Liver (tissue), 3 donors: Measurements from ENCODE around the gene NR2F2.

Experiments used
- CTCF ChIP-seq: fragments of 150-350 bp; IDR thresholded peaks from 2 replicates; pipeline ENCODE4 v1.5.1; 2017; ENCODE audit warnings: improper control_type of control experiment, low read depth, low read length; ENCODE audit not compliant: missing input control
- GABPA ChIP-seq, 2 donors: IDR thresholded peaks in 1 of 2; conservative IDR thresholded peaks in 1 of 2; 2 replicates each; pipeline ENCODE4 v1.6.1; 2016; ENCODE audit warnings: antibody characterized with exemption in 2 of 2, mild to moderate bottlenecking in 1 of 2, moderate library complexity in 1 of 2
- HNF4A ChIP-seq, 2 donors: conservative IDR thresholded peaks; 2 replicates each; pipeline ENCODE4 v1.6.1; 2016; ENCODE audit warnings: antibody characterized with exemption in 2 of 2, mild to moderate bottlenecking in 2 of 2
- SP1 ChIP-seq: IDR thresholded peaks from 2 replicates; pipeline ENCODE4 v1.6.1; 2018; ENCODE audit warnings: antibody characterized with exemption, mild to moderate bottlenecking
- TAF1 ChIP-seq: conservative IDR thresholded peaks from 2 replicates; pipeline ENCODE4 v1.6.1; 2016; ENCODE audit warnings: antibody characterized with exemption, mild to moderate bottlenecking
- ZBTB33 ChIP-seq: IDR thresholded peaks from 2 replicates; pipeline ENCODE4 v1.6.1; 2016; ENCODE audit warnings: antibody characterized with exemption
- TF ChIP-seq, protein P1 (sequence below): IDR thresholded peaks from 2 replicates; pipeline ENCODE4 v1.6.1; 2016; ENCODE audit warnings: antibody characterized with exemption
- donor health status: healthy.
- donor health status: healthy.

GRCh38 chr15:96290679-96291078 is 39.8 kb upstream of the NR2F2 start:
- TF ChIP-seq ZBTB33 (no peak), CTCF (no peak), SP1 (no peak), TAF1 (no peak), HNF4A (conservative IDR thresholded peaks at IDR 0.05) (no peak), GABPA (IDR thresholded peaks at IDR 0.05 in 1 of 2, conservative IDR thresholded peaks at IDR 0.05 in 1 of 2) (no peak)
- TF ChIP-seq, protein P1, sequence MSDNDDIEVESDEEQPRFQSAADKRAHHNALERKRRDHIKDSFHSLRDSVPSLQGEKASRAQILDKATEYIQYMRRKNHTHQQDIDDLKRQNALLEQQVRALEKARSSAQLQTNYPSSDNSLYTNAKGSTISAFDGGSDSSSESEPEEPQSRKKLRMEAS: no peak
